GM12873 (cell line): ENCODE data around the gene KL.

Experiments used
- CTCF ChIP-seq: IDR thresholded peaks from 2 replicates; pipeline ENCODE4 v1.5.1; 2012; ENCODE audit warnings: low read depth, mild to moderate bottlenecking, moderate library complexity, low read length, control low read depth; ENCODE audit not compliant: insufficient read depth; ENCODE audit errors: missing control alignments

KL gene

GRCh38 chr13:33112766-33113165 lies 96.5 kb downstream of the KL start:
- TF ChIP-seq CTCF = no peak

GRCh38 chr13:33114146-33114545 lies 97.9 kb downstream of the KL start:
- no peak for TF ChIP-seq CTCF

- TF ChIP-seq CTCF = no peak
Observed at GRCh38 chr13:33115274-33115673, 99.1 kb downstream of the KL start.
